NCI-H345 treated with DMSO at 0.1 percent for 48 hours (cell line): Measurements from ENCODE around the gene CXCR3.
"Not testable (repeated sequence)": the region's sequence is repeated elsewhere in the genome, so short reads cannot be mapped to it uniquely, and the experiment has no call there.

ENCODE experiments used
- DNase-seq: peaks from one replicate; lab custom pipeline; 2025; ENCODE audit not compliant: unreplicated experiment; lab: John Stamatoyannopoulos, UW

Gene CXCR3

GRCh38 chrX:71611736-71612135, 6.6 kb downstream of the CXCR3 start:
- DNase-seq, result not testable (repeated sequence)

DNA sequence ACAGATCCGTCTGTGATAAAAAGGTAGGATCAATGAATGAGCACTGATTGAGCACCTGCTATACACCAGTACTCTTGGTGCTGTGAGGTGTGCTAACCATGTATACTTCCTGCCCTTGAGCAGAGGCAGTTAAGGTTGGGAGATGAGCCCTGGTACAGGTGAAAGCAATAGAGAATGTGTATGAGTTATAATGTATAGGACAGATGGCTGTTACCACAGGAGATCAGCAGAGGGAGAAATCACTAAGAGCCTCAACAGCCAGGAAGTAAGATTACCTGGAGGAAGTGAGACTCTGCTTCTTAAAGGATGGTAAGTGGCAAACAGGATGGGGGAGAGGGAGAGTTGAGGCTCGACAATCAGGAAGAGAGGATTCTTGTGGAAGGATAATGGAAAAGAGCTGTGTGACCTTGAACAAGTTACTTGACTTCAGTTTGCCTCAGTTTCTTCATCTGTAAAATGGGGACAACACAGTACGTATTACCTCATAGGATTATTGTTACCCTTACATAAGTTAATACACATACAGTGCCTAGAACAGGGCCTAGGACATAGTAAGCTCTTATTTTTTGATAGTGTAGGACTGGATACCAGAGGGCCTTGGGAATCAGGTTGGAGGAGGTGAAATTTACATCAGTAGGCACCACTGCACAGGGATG, 9.1 kb downstream of the CXCR3 start:
- DNase-seq, result no peak

- DNase-seq, result no peak
These were observed 10.8 kb downstream of the CXCR3 start for GRCh38 chrX:71607488-71607887.

DNA sequence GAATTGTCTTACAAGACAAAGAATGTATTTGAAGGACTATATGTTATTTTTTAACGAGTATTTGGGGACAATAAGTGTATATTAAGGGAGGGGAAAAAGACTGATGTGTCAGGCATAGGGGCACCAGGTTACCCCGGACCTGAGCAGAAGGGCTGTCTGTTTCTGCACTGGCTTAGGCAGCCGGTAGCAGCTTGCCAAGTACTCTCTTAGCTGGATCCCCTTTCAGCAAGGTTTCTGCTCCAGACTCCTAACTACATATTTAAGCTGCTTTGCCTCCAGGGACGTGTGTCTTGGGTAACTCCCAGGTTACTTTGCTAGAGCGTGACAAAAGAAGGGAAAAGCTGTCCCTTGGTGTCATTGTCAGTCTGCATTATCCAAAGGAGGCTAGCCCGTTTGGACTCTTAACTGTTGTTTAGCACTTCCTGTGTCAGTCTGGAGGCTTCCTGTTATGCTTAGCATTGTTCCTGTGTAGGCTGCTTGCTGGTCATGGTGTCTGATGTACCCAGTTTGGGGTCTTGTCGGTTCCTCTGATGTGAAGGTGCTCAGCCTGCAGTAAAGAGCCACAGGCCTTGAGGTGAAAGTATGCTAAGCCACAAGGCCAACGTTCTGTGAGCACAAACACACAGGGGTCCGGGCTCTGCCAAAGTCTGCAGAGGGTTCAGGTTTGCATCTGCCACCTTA, 11.6 kb downstream of the CXCR3 start:
- DNase-seq, result no peak

- no peak for DNase-seq
These were observed 13.3 kb downstream of the CXCR3 start for GRCh38 chrX:71604796-71605568.

DNA sequence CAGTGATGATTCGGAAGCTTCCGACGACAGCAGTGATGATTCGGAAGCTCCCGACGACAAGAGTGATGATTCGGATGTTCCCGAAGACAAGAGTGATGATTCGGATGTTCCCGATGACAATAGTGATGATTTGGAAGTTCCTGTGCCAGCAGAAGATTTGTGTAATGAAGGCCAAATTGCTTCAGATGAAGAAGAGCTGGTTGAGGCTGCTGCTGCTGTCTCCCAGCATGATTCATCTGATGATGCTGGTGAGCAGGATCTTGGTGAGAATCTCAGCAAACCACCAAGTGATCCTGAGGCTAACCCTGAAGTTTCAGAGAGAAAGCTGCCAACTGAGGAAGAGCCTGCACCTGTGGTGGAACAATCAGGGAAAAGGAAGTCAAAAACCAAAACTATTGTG, 14.2 kb downstream of the CXCR3 start:
- DNase-seq, result no peak

DNA sequence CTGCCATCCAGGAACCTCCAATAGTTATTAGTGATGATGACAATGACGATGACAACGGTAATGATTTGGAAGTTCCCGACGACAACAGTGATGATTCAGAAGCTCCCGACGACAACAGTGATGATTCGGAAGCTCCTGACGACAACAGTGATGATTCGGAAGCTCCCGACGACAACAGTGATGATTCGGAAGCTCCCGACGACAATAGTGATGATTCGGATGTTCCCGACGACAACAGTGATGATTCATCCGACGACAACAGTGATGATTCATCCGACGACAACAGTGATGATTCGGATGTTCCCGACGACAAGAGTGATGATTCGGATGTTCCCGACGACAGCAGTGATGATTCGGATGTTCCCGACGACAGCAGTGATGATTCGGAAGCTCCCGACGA, 14.7 kb downstream of the CXCR3 start:
- DNase-seq, result no peak

GRCh38 chrX:71599965-71600364, 18.3 kb downstream of the CXCR3 start:
- DNase-seq, result no peak

DNA sequence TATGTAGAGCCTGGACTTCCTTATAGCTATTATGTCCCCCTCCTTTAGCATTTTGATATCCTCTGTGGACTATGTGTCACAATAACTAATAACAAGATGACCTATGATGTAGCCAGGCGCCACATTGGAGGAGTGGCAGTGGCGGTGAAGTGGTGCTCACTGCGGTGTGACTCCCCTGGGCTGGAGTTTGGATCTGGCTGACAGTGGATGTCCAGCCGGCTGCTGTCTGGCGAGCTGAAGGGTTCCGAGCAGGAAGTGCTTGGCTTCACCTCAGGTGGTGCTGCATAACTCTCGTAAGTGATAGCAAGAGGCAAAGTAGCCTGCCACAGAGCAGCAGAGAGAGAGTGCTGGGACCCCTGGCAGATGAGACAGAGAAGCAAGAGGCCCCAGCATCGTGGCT, 25.1 kb downstream of the CXCR3 start:
- not testable (repeated sequence) for DNase-seq

DNA sequence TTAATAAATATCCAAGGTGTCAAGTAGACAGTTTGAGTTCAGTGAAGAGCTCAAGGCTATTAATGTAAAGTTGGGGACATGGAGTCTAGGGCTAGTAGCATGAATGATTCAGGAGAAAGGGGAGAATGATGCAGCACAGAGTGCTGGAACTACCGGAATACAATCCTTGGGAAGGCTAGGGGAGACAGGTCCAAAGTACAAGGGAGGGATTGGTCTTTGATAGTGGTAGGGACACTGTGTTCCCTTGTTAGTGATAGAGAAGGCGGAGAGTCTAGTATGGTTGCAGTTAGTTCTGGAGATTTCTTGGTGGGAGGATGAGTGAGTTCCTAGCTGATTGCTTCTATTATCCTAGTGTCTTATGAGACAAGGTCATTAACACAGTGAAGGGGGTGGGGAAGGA, 31.4 kb downstream of the CXCR3 start:
- DNase-seq, result no peak

DNA sequence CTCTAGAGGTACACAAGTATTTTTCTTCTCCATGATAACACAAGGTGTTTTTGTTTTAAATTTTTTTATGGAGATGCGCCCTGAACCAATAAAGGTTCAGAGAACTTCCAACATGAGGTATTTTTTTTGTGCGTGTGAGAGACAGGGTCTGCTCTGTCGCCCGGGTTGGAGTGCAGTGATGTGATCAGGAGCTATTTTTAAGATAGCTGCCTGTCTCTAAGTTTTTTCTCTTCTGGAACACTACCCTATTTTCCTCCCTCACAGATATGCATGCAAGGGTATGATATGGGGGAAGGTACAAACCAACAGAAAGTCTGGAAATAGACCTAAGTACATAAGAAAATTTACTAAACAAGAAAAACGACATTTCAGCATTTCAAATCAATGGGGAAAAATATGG, 37.1 kb downstream of the CXCR3 start:
- no peak for DNase-seq

DNA sequence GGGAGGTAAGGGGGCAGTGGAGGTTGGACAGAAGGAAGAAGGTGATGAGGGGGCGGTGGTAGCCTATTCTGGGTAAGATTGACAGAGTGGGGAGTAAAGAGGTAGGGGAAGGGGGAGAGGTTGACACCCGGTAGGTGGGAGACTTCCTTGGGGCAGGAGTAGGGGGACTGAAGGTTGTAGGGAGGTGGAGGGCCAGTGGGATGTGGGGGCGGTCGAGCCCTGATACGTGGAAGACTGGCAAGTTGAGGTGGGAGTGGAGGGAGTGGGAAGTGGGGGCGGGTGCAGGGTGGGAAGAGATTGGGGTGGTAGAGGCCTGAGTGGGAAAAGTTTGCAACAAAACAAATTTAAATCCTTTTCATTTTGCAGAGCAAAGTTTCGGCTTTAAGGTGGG, 38.3 kb downstream of the CXCR3 start:
- no peak for DNase-seq

GRCh38 chrX:71579136-71579989, 38.9 kb downstream of the CXCR3 start:
- no peak for DNase-seq

DNA sequence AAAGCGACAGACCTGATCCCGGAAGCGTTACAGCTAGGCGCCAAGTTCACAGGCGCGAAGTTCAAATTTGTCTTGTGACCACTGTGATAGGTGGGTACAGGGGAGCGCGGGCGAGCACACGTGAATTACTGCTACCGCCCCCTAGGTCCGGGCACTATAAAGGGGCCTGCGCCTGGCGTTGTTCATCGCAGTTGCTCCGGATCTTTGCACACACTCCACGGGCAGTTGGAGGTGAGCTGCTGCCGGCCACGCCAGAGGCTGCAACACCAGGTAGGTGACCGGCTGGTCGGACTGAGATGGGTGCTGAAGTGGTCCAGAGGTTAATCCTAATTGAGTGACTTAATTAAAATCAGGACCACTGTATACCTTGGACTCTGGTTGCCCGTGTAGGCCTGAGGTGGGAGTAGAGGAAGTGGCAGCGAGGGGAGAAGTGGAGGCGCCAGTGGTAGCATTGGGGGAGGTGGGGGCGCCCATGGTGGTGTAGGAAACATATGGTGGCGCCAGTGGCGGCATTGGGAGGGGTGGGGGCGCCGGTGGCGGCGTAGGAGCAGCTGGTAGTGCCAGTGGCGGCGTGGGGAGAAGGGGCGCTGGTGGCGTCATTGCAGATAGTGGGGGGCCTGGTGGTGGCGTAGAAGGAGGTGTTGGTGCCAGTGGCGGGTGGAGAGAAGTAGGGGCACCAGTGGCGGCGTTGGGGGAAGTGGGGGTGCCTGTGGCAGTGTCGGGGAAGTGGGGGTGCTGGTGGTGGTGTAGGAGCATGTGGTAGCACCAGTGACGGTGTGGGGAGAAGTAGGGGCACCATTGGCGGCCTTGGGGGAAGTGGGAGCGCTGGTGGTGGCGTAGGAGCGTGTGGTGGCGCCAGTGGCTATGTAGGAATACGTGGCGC, 39.8 kb downstream of the CXCR3 start, which contains the start of gene GCNA:
GCNA (plus strand) TSS at position 185 of the 883 bp plus-strand sequence. CDS start 2,385 bp downstream, outside the sequence.
- DNase-seq, result no peak

GRCh38 chrX:71577682-71578081, 40.6 kb downstream of the CXCR3 start:
- no peak for DNase-seq

GRCh38 chrX:71573590-71573989, 44.7 kb downstream of the CXCR3 start:
- no peak for DNase-seq

- not testable (repeated sequence) for DNase-seq
These were observed 46.9 kb downstream of the CXCR3 start for GRCh38 chrX:71571390-71571789.
